Glomerular visceral epithelial cell (primary cell): ENCODE measurements around the gene PDS5B.
A peak's percentile ranks its signal among the peaks of the same experiment; 100 is the strongest.
"Not testable (repeated sequence)": the region's sequence is repeated elsewhere in the genome, so short reads cannot be mapped to it uniquely, and the experiment has no call there.

Experiments used
- DNase-seq: peaks from one replicate; pipeline ENCODE4 v3.0.0-alpha.2; 2016; ENCODE audit errors: extremely low spot score

Gene PDS5B

DNA sequence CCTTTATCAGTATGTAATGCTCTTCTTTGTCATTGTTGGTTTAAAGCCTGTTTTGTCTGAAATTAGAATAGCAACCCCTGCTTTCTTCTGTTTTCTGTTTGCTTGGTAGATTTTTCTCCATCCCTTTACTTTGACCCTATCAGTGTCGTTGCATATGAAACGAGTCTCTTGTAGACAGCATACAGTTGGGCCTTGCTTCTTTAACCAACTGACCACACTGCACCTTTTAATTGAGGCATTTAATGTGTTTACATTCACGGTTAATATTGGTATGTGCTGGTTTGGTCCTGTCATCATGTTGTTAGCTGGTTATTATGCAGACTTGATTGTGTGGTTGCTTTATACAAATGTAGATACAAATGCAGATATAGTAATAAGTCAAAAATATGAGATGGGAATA lies 71.1 kb downstream of the PDS5B start:
- no peak for DNase-seq

DNA sequence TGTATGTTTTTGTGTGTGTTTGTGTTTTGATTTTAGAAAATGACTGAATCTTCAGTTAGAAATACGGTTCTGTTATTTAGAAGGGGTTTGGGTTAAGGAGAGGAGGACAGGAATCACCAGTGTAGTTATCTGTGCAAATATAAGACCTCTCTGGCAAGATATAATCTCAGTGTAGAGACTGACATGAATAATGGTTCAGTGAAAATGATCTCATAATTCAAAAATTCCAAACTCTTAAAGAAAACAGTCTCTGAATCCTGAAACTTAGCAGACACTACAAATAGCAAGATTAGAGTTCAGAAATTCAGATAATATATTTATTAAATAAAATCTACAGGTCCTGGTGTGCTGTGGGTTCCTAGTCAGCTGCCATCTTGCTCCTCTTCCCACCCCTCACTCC lies 73.5 kb downstream of the PDS5B start:
- DNase-seq = peak; percentile 16

DNA sequence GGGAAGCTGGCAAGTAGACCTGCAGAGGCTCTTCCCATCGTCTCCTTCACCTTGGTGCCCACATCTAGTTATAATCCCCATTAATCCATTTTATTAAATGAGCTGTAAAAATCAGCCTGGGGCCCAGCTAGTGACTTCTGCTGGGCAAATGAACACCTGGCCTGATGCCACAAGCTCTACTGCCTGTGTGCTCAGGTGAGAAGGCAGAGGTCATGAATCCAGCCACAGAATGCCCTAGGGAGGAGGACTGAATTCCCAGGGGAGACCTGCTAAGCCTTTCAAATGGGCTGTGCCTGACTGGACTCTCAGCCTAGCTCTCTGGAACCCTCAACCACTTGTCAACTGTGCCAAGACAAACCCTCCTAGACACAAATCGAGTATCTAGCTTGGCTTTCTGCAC lies 74.0 kb downstream of the PDS5B start:
- peak; percentile 35 for DNase-seq

DNA sequence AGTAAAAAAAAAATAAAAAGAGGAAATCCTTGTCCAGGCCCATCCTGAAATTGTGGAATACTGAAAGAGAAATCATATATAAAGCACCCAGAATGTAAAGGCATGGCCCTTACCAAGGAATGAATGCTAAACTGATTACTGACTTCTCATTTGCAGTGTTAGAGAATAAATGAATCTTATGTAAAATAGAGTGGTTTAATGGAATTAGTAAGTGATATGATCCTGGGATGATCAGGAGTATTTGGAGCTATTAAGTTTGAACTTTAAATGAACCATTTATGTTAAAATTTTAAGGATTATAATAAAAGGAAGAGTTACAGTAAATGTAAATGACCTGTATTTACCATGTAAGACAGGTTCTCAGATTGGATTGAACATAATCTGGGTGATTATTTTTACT lies 75.4 kb downstream of the PDS5B start:
- DNase-seq = no peak

DNA sequence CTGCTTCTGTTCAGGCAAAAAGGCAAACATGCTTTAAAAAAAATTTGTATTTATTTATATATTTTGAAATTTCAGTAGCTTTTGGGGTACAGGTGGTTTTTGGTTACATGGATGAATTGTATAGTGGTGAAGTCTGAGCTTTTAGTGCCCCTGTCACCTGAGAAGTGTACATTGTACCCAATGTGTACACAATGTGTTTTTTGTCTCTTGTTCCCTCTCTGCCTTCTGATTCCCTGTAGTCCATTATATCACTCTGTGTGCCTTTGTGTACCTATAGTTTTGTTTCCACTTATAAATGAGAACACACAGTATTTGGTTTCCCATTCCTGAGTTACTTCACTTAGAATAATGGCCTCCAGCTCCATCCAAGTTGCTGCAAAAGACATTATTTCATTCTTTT lies 77.4 kb downstream of the PDS5B start:
- DNase-seq = no peak

DNA sequence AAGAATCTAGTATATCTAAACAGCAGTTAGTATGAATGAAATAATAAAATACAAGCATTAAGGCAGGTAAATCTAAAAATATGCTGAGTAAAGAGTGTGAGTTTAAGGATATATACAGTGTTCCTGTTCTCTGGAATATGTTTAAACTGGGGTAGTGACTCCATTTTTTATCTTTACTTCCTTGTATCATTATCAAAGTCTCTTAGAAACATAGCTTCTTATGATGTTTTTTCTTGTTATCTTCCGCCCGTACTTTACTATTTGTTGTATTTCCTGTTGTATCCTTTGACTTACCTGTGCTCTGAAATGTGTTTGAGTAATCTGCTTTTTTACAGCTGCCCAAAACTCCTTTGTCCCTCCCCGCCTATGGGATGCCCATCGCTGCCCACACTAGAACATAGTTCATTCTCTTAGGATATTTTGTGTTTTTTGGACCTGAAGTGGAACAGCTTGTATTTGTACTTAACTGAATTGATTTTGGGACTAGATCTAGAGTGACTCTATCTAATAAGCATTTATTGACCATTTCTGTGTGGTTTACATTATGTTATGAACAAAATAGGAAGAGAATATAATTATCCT lies 80.8 kb downstream of the PDS5B start:
- DNase-seq = no peak

DNA sequence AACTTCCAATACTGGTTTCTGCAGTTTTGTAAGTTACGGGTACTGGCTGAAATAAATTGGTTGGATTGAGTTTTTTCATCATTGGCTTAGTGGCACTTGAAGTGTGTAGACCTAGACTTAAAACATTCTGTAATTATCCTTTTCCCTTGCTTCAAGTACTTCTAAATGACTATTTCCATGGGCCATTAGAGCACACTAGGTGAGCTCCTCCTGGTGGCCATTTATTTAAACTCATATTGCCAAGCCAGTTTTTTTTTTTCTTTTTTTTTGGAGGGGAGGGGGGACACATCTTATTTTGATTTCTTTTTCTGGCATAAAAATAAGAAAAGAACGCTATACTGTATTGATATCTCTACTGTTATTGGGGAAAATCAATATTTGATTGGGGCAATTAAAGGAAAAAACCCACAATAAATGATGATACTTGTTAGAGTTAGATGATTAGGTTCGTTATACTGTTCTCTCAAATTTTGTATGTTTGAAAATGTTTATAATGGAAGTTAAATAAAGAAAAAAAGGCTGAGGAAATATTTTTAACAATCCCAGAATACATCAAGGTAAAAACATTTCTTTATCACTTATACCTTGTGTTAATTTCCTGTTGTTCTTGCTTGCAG lies 82.9 kb downstream of the PDS5B start:
- peak; percentile 45 for DNase-seq

DNA sequence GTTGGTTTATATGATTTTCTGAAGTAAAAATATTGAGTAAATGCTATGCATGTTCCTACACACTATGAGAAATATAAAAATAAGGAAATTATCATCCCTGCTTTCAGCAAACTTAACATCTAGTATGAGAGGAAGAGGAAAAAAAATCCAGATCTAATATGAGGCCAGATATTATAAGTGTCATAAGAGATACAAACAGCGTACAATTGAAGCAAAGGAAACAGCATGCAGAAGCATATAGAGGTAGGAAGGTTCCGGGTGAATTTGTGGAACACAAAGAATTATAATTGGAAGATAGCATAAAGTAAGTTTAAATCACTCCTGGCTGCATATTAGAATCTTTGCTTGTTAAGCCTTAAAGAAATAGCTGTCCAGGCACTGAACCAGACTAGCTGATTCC lies 88.3 kb downstream of the PDS5B start:
- no peak for DNase-seq

DNA sequence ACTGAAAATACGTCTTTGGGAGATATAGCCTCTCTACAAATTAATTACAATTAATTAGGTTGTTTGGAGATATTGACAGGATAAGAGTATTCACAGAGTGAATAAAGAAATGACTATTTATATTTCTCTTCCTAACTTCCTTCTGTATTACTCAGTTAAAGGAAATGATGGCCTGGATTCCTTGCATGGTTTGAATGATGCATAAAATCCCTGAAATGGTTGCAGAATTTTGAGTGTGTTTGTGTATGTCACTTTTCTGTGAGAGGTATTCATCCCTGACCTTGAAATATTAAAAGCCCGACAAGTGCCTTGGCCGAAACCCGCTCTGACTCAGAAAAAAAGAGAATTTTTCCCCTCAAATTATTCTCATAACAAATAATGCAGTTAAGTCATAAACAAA lies 90.0 kb downstream of the PDS5B start:
- no peak for DNase-seq

DNA sequence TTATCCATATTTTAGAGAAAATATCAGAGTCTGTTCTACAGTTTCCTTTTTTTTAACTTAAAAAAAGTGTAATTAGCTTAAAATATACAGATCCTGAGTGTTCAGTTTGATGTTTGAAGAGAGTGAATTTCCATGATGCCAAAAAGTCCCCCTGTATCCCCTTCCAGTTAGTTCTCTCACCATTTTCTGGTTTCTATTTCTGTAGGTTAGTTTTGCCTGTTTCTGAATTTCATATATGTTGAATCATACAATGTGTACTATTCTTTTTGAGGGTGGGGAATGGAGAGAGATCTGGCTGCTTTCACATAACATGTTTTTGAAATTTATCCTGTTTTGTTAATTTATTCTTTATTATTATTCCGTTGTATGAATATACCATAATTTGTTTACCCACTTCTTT lies 95.9 kb downstream of the PDS5B start:
- DNase-seq = no peak

DNA sequence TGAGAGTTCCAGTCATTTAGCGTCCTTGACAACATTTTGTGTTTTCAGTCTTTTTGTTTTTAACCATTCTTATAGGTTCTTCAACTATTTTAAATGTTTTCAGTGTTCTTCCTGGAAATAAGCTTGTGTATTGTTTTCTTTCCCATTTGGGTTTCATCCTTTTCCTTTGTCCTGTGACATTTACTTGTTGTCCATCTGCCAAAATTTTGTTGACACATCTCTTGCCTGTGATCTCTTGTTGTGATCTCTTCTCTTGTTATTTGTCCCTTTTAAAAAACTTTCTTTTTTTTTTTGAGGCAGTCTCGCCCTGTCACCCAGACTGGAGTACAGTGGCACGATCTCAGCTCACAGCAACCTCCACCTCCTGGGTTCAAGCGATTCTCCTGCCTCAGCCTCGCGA lies 96.5 kb downstream of the PDS5B start:
- no peak for DNase-seq

DNA sequence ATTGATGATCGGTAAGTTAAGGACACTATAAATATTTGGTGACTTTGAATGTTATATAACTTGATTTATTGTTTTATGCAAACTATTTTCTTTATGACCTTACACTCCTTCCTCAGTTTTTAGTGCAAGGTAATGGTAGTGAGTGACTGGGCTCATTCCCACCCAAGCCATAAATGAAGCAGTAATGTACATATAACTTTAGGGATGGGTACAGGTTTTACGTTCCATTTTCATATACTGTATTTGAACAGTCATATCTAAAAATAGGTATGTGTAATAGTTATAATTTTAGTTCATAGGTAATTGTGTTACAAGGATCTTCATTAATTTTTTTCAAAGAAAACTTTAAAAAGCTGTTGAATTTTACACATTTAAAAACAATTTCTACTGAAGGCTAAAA lies 101.0 kb downstream of the PDS5B start:
- DNase-seq = no peak

DNA sequence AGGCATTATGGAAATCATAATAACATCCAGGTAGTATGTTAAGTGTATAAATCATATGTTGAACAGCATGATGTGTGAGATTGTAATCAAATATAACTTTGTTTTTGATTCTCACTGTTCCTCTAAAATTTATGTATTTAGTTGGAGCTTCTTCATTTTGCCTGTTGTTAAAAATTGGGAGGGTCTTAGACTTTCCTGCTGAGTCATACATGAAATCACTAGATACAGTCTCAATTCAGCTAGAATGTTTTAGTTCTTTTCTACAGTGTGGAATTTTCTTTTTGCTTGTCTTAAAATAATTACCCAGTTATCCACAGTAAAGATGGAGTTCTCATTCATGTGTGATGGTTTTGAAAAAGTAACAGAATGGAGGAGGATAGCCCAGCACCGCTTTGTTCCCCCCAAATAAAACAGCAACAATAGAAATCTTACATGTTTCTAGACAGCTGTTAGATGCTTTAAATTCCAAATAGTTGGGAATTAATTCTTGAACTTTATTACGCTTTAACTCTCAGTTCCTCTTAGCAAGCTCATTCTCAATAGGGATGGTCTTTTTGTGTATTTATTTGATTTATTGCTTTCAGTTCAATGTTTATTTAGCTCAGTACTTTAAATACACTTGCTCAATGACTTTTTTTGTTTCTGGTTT lies 109.5 kb downstream of the PDS5B start:
- DNase-seq = no peak

DNA sequence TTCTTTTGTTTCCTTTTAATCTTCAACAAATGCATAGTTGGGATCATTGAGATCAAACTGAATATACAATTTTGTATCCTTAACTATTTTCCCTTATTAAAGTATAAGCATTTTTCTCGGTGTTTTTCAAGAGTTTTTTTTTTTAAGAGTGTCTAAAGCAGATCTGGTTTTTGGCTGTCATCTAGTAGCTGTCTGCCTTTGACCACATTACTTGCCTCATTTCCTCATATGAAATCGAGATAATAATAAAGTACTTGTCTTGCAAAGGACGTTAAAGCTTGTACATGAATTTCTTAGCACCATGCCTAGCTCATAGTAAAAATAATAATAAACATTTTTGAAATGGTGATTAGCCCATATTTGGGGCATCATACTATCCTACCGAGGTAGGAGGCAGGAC lies 121.2 kb downstream of the PDS5B start:
- no peak for DNase-seq

DNA sequence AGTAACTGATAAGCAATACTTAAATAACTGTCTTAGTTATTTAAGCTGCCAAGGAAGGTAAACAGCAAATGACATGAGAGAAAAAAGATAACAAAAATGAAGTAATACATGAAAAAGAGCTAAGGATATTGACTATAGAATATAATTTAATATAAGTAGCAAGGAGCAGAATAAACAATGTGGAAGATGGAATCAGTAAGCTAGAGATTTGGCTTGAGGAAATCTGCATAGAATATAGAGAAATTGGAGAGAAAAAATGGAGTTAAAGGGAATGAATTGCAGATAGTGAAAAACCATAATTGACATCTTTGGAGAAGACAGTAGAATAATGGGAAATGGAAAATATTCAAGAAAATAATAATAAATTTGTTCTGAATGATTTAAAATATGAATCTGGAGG lies 127.1 kb downstream of the PDS5B start:
- no peak for DNase-seq

DNA sequence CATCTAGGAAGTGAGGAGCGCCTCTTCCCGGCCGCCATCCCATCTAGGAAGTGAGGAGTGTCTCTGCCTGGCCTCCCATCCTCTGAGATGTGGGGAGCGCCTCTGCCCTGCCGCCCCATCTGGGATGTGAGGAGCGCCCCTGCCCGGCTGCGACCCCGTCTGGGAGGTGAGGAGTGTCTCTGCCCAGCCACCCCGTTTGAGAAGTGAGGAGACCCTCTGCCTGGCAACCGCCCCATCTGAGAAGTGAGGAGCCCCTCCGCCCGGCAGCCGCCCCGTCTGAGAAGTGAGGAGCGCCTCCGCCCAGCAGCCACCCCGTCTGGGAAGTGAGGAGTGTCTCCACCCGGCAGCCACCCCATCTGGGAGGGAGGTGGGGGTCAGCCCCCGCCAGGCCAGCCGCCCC lies 129.9 kb downstream of the PDS5B start:
- DNase-seq = not testable (repeated sequence)

DNA sequence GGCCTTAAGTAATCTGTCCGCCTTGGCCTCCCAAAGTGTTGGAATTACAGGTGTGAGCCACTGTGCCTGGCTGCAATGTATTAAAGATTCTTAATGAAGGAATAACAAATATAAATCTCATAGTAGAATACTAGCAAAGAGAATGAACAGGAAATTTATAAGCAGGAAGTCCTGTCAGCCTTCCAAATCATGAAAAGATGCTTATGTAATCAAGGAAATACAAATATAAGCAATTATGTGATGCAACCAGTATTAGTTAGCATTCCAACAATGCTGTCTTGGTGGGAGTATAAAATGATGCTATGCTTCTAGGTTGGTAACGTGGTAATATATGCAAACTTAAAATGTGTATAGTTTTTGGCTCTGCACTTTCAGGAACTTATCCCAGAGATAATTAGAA lies 133.8 kb downstream of the PDS5B start:
- DNase-seq = no peak

DNA sequence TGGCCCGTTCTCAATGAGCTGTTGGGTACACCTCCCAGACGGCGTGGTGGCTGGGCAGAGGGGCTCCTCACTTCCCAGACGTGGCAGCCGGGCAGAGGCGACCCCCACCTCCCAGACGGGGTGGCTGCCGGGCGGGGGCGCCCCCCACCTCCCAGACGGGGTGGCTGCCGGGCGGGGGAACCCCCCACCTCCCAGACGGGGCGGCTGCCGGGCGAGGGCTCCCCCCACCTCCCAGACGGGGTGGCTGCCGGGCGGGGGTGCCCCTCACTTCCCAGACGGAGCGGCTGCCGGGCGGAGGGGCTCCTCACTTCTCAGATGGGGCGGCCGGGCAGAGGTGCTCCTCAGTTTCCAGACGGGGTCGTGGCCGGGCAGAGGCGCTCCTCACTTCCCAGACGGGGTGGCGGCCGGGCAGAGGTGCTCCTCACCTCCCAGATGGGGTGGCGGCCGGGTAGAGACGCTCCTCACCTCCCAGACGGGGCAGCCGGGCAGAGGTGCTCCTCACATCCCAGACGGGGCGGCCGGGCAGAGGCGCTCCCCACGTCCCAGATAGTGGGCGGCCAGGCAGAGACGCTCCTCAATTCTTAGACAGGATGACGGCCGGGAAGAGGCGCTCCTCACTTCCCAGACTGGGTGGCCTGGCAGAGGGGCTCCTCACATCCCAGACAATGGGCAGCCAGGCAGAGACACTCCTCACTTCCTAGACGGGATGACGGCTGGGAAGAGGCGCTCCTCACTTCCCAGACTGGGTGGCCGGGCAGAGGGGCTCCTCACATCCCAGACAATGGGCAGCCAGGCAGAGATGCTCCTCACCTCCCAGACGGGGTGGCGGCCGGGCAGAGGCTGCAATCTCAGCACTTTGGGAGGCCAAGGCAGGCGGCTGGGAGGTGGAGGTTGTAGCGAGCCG lies 135.1 kb downstream of the PDS5B start:
- DNase-seq = not testable (repeated sequence)

DNA sequence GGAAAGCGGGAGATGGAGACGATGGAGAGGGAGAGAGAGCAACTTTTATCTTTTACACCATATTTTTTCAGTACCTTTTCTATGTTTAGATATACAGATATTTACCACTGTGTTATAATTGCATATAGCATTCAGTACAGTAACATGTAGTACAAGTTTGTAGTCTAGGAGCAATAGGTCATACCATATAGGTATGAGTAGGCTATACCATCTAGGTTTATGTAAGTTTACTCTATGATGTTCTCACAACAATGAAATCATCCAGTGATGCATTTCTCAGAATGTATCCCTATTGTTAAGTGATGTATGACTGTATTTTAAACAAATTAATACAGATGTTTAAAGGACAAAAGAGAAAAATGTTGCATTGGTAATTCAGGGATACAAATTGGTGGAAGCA lies 136.1 kb downstream of the PDS5B start:
- DNase-seq = no peak

DNA sequence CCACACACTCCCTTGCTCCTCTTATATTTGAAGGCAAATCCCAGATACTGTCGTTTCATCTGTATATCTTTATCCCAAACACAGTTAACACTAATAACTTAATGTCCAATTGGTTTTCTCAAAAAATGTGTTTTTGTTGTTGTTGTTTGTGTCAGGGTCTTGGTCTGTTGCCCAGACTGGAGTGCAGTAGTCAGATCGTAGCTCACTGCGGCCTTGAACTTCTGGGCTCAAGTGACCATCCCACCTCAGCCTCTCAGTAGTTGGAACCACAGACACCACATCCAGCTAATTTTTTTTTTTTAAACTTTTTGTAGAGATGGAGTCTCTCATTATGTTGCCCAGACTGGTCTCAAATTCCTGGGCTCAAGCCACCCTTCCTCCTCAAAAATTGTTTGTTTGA lies 137.7 kb downstream of the PDS5B start:
- DNase-seq = no peak

DNA sequence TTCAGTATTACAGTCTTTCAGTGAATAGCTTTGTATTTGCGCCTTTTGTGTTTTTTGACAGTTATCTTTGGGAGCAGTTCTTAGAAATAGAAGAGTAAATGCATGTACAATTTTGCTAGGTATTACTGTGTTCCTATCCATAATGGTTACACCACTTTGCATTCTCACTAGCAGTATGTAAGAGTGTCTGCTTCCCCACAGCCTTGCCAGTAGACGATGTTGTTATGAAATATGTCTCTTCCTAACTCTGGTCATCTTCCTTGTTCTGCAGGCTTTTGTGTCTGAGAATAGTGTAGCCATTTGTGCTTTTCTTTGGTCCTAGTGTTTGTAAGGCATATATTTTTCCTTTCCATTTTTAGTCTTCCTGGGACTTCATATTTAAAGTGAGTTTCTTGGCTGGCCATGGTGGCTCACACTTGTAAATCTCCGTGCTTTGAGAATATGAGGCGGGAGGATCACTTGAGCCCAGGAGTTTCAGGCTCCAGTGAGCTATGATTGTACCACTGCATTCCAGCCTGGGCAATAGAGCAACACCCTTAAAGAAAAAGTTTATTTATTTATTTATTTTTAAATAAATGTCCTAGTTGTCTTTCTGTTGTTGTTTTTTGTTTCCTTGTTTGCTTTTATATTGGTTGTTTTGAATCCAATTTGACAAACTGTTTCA lies 140.3 kb downstream of the PDS5B start:
- DNase-seq = no peak

DNA sequence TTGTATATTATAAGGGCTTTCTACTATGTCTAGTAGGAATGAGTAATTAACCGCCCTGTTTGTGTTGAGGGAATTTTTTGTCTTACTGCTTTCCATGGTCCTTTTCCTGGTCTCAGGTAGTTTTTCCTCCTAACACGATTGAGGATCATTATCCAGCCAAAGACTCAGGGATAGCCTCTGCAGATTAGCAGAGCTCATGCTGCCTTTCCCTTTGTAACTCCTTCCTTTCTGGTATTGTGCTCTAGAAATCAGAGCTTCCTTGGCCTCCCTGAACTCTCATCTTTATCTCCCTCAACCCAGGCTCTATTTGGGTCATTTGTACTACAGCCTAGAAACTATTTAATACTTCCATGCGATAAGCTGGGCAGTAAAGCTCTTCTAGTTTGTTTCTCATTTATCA lies 142.1 kb downstream of the PDS5B start:
- DNase-seq = no peak
